Gastrocnemius medialis (tissue), 4 donors: ENCODE measurements around the gene SFXN1. TPM values are rescaled to one million over a fixed set of nuclear protein-coding genes. Genes with fewer than 3 reads are reported as not detected.

Experiments
- ATAC-seq, 2 donors: fragments of 150-250 bp; one replicate each; pipeline ENCODE4 v1.9.1; 2016
- DNase-seq, 2 donors: peaks; one replicate each; pipeline ENCODE4 v3.0.0-alpha.2; 2019
- H3K27ac ChIP-seq, 4 donors: fragments of 200-600 bp; sonication (generic); 1 replicate in 1 of 4; 2 replicates in 3 of 4; pipeline ENCODE4 v1.5.1; 2016 to 2018; ENCODE audit warnings: mild to moderate bottlenecking in 2 of 4, moderate library complexity in 1 of 4
- H3K27me3 ChIP-seq, 3 donors: fragments of 200-600 bp; sonication (generic) in 2 of 3; 1 replicate in 1 of 3; 2 replicates in 2 of 3; pipeline versions ENCODE4 v1.5.1 to v1.6.0; 2016 to 2019; ENCODE audit warnings: mild to moderate bottlenecking in 1 of 3, moderate library complexity in 1 of 3
- H3K36me3 ChIP-seq, 2 donors: fragments of 200-600 bp; sonication (generic) in 1 of 2; one replicate each; pipeline ENCODE4 v1.5.1; 2017 to 2018
- H3K4me1 ChIP-seq, 2 donors: fragments of 200-600 bp; sonication (generic) in 1 of 2; one replicate each; pipeline ENCODE4 v1.5.1; 2016 to 2017; ENCODE audit warnings: mild to moderate bottlenecking in 2 of 2
- H3K4me3 ChIP-seq, 4 donors: fragments of 200-600 bp; sonication (generic) in 3 of 4; 1 replicate in 1 of 4; 2 replicates in 3 of 4; pipeline ENCODE4 v1.5.1; 2016 to 2019; ENCODE audit warnings: mild to moderate bottlenecking in 2 of 4
- H3K9me3 ChIP-seq, 3 donors: fragments of 200-600 bp; sonication (generic) in 2 of 3; 1 replicate in 1 of 3; 2 replicates in 2 of 3; pipeline ENCODE4 v1.5.1; 2016 to 2019
- POLR2A ChIP-seq, 2 donors: fragments of 450-650 bp; IDR thresholded peaks; one replicate each; pipeline ENCODE4 v1.6.1; 2017; ENCODE audit warnings: antibody characterized with exemption in 2 of 2, mild to moderate bottlenecking in 2 of 2, moderate library complexity in 2 of 2
- in situ Hi-C, 4 donors: fragments of 200-750 bp; cut with MboI; loops; one replicate each; pipeline versions ENCODE4 v1.15.0 to v1.8.0; 2017; ENCODE audit warnings: low sequenced_read_pairs in 4 of 4
- intact Hi-C: fragments of 100-400 bp; cut with DNase I; formaldehyde crosslinking; loops from one replicate; pipeline ENCODE4 v1.15.1; 2023; ENCODE audit warnings: low total_unique reads
- total RNA-seq, 4 donors: library from RNA; depleted of rRNA; stranded (reverse); fragments of >200 nt; gene quantifications; one replicate each; pipeline versions ENCODE4 v1.1.0 to v1.2.3, GENCODE V29; 2016
- TF ChIP-seq, protein P1 (sequence below), 5 experiments: fragments of 450-650 bp in 3 of 5; fragments of 200-600 bp in 2 of 5; sonication (generic) in 2 of 5; IDR thresholded peaks in 4 of 5; conservative IDR thresholded peaks in 1 of 5; 1 replicate in 4 of 5; 2 replicates in 1 of 5; pipeline ENCODE4 v1.5.1; 2016 to 2019; ENCODE audit warnings: antibody characterized with exemption in 5 of 5, mild to moderate bottlenecking in 3 of 5, moderate library complexity in 3 of 5

The SFXN1 gene
- total RNA-seq, 4 donors from 2014 or later, result 5.8 to 16.7 (median 13.1) TPM

DNA sequence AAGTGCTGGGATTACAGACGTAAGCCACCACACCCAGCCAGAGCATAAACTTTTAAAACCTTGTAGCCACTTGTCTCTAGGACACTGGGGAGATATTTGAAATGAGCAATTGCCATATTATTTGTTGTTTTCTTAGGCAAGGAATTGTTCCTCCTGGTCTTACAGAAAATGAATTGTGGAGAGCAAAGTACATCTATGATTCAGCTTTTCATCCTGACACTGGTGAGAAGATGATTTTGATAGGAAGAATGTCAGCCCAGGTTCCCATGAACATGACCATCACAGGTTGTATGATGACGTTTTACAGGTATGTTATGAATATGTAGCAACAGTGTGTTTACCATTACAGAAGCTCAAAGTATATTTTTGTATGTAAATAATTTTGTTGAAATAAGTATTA is 30.5 kb downstream of the SFXN1 start:
- Histone ChIP-seq H3K27me3 (no peaks in the 10 kb centered on the region), H3K4me1 (no peaks in the 10 kb centered on the region), H3K27ac (no peak overlapping the region), H3K9me3 (no peaks in the 10 kb centered on the region), H3K36me3 (peaks cover 3 to 37% of the 10 kb centered on the region in 2 donors), H3K4me3 (no peak overlapping the region)
- ATAC-seq (no peak), DNase-seq (no peak)
- in situ Hi-C loops, result no loop called here
- intact Hi-C loops, result no loop called here
- TF ChIP-seq POLR2A (IDR thresholded peaks at IDR 0.05), result no peak
- TF ChIP-seq, protein P1, sequence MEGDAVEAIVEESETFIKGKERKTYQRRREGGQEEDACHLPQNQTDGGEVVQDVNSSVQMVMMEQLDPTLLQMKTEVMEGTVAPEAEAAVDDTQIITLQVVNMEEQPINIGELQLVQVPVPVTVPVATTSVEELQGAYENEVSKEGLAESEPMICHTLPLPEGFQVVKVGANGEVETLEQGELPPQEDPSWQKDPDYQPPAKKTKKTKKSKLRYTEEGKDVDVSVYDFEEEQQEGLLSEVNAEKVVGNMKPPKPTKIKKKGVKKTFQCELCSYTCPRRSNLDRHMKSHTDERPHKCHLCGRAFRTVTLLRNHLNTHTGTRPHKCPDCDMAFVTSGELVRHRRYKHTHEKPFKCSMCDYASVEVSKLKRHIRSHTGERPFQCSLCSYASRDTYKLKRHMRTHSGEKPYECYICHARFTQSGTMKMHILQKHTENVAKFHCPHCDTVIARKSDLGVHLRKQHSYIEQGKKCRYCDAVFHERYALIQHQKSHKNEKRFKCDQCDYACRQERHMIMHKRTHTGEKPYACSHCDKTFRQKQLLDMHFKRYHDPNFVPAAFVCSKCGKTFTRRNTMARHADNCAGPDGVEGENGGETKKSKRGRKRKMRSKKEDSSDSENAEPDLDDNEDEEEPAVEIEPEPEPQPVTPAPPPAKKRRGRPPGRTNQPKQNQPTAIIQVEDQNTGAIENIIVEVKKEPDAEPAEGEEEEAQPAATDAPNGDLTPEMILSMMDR (IDR thresholded peaks at IDR 0.05 in 4 of 5, conservative IDR thresholded peaks at IDR 0.05 in 1 of 5), result no peak

DNA sequence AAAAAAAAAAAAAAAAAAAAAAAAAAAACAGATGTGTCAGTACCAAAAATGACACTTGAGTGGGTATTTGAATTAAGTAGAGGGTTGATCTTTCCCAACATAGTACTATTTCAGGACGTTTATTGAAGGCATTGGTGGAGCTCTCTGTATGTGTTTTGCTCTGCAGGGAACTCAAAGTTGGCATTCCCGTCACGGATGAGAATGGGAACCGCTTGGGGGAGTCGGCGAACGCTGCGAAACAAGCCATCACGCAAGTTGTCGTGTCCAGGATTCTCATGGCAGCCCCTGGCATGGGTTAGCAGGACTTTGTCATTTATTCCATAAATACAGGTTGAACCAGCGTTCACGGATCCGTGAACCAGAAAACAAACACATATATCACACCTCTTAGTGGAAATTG is 34.9 kb downstream of the SFXN1 start:
- H3K36me3 ChIP-seq, result peaks cover 3 to 66% of the 10 kb centered on the region in 2 donors
- H3K9me3 ChIP-seq, result no peaks in the 10 kb centered on the region
- DNase-seq (no peak), ATAC-seq (no peak)
- H3K4me3 ChIP-seq, result no peak overlapping the region
- H3K27ac ChIP-seq, result no peak overlapping the region
- TF ChIP-seq, protein P1 (IDR thresholded peaks at IDR 0.05 in 4 of 5, conservative IDR thresholded peaks at IDR 0.05 in 1 of 5), result no peak
- TF ChIP-seq POLR2A (IDR thresholded peaks at IDR 0.05), result no peak
- in situ Hi-C loops, result no loop called here
- H3K4me1 ChIP-seq, result no peaks in the 10 kb centered on the region
- intact Hi-C loops, result no loop called here
- no peaks in the 10 kb centered on the region for H3K27me3 ChIP-seq

DNA sequence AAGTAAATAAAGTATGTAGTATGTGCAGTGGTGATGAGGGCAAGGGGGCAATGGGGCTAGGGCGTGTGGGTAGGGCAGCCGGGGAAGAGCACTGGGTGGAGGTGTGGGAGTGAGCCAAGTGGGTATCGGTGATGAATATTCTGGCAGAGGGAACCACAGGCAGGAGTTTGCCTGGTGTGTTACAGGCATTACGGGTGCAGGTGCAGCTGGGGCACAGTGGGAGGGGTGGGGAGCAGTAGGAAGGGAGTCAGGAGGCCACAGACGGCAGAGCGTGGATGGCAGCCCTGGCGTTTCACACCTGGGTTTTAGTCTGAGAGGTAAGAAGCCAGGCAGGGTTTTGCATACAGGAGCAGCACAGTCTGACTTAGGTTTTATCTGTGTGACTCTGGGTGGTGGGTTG is 35.4 kb downstream of the SFXN1 start:
- no peak for DNase-seq
- in situ Hi-C loops, result no loop called here
- TF ChIP-seq POLR2A (IDR thresholded peaks at IDR 0.05), result no peak
- TF ChIP-seq, protein P1 (IDR thresholded peaks at IDR 0.05 in 4 of 5, conservative IDR thresholded peaks at IDR 0.05 in 1 of 5), result no peak
- H3K4me1 ChIP-seq, result no peaks in the 10 kb centered on the region
- H3K36me3 ChIP-seq, result peaks cover 3 to 70% of the 10 kb centered on the region in 2 donors
- no peak for ATAC-seq
- H3K27me3 ChIP-seq, result no peaks in the 10 kb centered on the region
- no peak overlapping the region for H3K27ac ChIP-seq
- intact Hi-C loops, result no loop called here
- no peak overlapping the region for H3K4me3 ChIP-seq
- no peaks in the 10 kb centered on the region for H3K9me3 ChIP-seq

DNA sequence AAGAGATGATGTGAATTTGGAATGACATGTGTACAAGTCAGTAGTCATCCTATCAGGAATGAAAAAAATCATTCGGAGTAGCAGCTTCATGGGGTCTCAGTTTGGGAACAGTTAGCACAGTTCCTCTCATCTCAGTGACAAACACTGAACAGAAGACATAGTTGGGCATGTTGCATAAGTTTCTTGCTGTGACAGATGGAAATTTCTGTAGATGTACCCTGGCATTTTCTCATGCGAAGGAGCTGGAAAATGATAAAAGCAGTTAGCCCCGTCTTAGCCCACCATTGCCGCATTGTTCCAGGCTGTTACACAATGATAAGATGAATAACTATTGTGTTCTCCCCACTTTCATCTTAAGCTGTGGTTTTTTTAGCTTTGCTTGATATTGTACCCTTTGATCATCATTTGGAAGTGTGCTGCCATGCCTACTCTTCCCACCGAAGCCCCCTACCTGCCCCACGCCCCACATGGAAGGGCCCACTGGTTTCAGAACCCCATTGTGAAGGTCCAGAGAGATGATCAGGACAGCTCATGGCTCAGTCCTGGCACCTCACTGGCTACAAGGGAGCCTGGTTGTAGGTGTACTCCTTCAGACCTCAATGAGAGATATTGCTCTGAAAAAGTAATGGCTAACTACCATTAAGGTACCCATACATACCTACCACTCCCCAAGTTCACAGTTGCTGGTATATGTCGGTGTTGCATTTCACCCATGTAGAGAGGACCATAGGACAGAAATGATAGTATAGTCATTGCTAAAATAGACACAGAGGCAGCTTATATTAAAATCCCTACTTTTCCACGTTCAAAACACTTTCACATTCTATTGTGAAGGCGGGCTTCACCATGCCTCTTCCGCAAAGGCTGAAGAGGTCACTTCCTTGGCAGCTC is 38.8 kb downstream of the SFXN1 start:
- no peak for TF ChIP-seq POLR2A (IDR thresholded peaks at IDR 0.05)
- TF ChIP-seq, protein P1 (IDR thresholded peaks at IDR 0.05 in 4 of 5, conservative IDR thresholded peaks at IDR 0.05 in 1 of 5), result no peak
- H3K27ac ChIP-seq, result no peak overlapping the region
- H3K27me3 ChIP-seq, result no peaks in the 10 kb centered on the region
- in situ Hi-C loops (no loop called here), intact Hi-C loops (no loop called here)
- peaks cover 0 to 53% of the 10 kb centered on the region in 2 donors for H3K36me3 ChIP-seq
- H3K4me3 ChIP-seq, result no peak overlapping the region
- H3K9me3 ChIP-seq, result no peaks in the 10 kb centered on the region
- no peak for DNase-seq
- H3K4me1 ChIP-seq, result no peaks in the 10 kb centered on the region
- no peak for ATAC-seq
